Stimulated activated CD8-positive, alpha-beta memory T cell treated with anti-CD3 and anti-CD28 coated beads, Interleukin-7, amount 100 ng/mL, for 1 hour (primary cell): ENCODE measurements around the gene LPP.
"Not testable (repeated sequence)": the region's sequence is repeated elsewhere in the genome, so short reads cannot be mapped to it uniquely, and the experiment has no call there.

Experiments used
- DNase-seq, 2 donors: peaks; one replicate each; pipeline ENCODE4 v3.0.0-alpha.2; 2020; ENCODE audit warnings: low read depth in 2 of 2

LPP gene

GRCh38 chr3:188434594-188434993 lies 280.6 kb downstream of the LPP start:
- DNase-seq, result no peak

DNA sequence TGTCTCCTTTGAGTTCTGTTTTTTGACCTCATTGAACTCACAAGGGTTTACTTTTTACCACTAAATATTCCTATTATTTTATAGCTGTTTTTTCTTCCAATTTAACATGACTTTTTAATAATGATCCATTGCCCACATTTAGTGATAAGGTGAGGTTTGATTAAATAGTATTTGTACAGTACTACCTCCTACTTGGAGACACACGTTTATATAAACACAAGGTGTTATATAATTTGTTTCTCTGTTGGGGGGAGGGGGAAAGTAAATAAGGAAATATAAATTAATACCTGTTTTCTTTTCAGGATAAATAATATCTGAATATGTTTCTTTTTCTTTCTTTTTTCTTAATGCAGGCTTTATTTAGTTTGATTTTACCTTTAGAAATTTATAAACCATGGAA lies 281.3 kb downstream of the LPP start:
- no peak for DNase-seq

- no peak for DNase-seq
These were observed 284.0 kb downstream of the LPP start for GRCh38 chr3:188437926-188438325.

DNA sequence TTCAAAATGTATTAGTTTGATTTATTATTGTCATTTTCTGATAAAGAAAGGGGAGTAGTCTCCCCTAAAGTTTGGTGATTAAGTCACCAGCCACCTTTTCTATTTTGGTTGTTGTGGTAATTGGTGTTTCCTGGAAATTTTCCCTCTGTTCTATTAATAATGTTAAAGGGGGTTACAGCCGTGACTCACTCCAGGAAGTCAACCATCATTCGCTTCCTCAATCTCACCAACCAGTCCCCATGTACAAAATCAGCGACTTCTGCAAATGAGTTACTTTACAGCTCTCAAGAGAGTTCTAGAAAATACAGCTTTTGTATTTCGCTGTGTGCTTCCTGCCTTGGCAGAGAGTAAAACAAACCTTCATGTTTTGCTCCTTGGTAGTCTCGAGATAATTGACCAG lies 285.1 kb downstream of the LPP start:
- DNase-seq, result no peak

DNA sequence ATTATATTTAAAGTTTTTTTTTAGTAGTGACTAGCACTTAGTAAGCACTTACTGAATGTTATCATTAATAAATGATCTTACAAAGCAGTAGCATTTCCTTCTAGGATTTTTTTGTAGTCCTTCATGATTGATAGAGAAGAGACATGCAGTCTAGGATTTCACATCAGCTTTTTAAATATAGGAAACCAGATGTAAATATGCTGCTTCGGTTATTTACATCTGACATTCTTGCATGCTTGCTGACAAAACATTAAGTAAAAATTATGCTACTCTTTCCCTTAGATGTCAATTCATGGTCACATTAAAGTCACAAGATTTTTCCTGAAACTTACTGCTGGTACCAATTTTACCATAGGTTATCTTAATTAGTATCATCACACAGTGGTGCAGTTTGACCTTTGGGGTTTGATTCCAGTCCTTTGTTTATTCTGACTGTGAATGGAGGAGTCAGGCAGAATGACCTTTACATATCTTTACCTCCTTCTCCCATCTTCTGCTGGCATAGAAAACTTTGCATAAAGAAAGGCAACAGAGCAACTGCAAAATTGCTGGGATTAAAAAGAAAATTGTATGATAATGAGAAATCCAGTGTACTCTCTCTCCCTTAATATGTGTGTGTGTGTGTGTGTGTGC lies 286.5 kb downstream of the LPP start:
- DNase-seq, result no peak

DNA sequence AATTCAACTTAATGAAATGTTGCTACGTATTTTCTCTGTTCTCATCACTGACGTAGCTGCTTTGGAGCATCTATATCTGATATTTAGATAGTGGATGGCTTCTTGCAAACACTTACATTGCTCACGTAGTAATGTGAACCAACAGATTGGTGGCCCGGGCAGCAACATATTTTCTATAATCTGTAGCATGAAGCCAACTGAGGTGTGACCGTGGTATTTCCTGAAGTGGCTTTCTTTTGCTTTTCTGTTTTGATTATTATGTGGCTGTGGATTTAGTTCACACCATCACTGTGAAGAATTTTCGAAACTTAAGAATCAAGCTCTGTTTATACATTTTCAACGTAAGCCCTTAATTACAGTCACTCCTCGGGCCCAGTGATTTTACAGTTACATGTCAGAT lies 288.5 kb downstream of the LPP start:
- no peak for DNase-seq

GRCh38 chr3:188445175-188445574 lies 291.2 kb downstream of the LPP start:
- not testable (repeated sequence) for DNase-seq

- no peak for DNase-seq
These were observed 292.1 kb downstream of the LPP start for GRCh38 chr3:188446014-188446413.

- no peak for DNase-seq
These were observed 292.8 kb downstream of the LPP start for GRCh38 chr3:188446766-188447165.

DNA sequence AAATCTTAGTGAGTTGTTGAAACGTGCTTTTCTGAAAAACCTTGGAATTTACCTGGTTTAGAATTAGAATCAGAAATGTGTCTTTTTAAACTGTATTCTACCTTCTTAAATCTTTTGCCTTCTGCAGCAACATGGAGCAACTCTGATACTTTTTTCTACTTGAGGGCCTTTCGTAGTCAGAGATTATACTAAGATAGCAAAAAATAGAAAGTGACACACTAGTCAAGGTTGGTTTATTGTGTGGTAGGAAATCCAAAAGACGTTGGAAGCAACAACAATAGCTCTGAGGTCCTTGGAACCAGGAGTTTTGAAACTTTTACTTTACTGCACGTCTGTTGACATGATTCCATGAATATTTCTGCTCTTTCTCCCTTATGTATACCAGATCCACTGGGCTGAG lies 294.9 kb downstream of the LPP start:
- DNase-seq, result no peak

- DNase-seq, result no peak
These were observed 295.5 kb downstream of the LPP start for GRCh38 chr3:188449421-188449820.

GRCh38 chr3:188452158-188452772 lies 298.3 kb downstream of the LPP start:
- no peak for DNase-seq

- no peak for DNase-seq
These were observed 299.8 kb downstream of the LPP start for GRCh38 chr3:188453431-188454384.

- no peak for DNase-seq
These were observed 301.8 kb downstream of the LPP start for GRCh38 chr3:188455748-188456147.

GRCh38 chr3:188458756-188459155 lies 304.8 kb downstream of the LPP start:
- DNase-seq, result no peak

DNA sequence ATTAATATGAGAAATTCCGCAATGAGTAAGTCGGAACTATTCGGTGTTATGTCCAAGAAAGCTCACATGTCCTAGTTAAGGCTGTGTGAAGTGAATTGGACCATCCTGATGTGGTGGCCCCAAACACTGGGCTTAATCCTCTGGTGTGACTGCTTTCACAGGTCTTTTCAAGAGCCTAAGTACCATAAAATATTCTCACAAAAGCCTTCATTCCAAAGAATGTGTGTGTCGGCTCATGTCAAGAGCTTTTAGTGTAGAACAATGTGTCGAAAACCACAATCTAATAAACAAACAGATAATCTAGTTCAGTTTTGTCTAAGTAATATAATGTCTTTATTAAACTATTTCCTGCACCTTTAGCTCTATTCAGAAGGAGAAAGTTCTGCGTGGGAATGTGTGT lies 311.4 kb downstream of the LPP start:
- DNase-seq, result no peak

GRCh38 chr3:188468196-188468595 lies 314.2 kb downstream of the LPP start:
- DNase-seq, result no peak

- no peak for DNase-seq
These were observed 314.7 kb downstream of the LPP start for GRCh38 chr3:188468662-188469061.

- no peak for DNase-seq
These were observed 315.4 kb downstream of the LPP start for GRCh38 chr3:188469228-188469885.

DNA sequence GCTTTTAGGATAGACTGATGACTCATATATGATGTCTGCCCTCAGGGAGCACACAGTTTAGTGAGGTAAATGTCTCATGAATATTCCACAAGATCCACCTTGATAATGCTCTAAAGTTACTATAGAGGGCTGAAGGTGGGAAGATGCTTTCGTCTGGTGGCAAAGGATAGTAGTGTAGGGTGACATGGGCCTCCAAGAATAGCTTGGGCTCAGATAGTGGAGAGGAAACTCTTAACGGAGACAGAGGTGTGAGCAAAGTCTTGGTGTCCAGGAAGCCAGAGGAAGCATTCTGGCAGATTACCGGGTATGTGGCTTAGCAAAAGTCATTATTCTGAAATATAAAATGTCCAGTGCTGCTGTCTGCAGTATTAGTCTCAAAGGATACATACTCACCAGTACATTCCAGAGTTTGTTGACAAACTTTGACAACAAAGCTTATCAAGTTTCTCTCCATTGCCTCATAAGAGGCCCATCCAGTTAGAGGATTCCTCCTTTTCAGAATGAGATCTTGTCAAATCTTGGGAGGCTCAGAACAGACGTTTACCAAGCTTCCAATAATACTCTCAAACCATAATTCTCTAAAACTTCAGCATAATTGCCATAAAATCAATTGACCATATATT lies 316.7 kb downstream of the LPP start:
- DNase-seq, result no peak

DNA sequence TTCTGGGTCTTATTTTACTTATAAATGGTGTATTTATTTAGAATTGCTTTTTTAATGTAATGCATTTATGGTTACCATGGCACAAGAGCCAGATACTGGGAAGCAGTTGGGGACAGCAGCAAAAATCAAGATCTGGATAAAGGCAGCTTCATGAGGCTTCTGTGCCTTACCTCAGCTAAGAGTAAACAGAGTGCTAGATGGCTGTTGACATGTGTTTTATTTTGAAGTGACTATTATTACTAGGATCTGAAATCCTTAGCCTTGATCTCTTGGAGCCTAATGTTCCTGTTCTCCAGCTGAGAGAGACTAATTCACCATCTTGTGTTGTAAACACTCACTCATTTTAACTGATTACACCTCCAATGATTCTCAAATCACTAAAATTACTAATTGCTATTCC lies 317.8 kb downstream of the LPP start:
- DNase-seq, result no peak

DNA sequence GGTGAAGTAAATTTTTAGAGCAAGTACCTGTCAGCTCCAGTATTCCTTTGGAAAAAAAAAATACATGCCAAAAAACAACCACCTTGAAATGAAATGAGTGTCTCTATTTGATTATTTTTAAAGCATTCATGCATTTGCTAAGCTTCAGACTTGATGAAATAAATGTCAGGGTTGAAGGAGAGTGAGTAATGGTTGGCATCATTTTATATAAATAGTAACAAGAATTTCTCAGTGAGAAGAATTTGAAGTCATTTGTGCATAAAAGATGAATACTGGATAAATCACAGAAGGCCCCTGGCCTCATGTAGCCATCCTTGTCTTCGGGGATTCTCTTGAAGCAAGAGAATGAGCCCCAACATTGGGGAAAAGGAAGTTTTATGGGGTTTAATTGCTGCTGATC lies 318.4 kb downstream of the LPP start:
- no peak for DNase-seq
